ENCODE data around the gene RIMS1. TPM values are rescaled to one million over a fixed set of nuclear protein-coding genes. Genes with fewer than 3 reads are reported as not detected.

The RIMS1 gene
- total and polyA plus RNA-seq, 2 of the 13 experiments (the other 11 are each of a cell fraction or from before 2014, with no cell fraction given), result not detected

- TF ChIP-seq ZNF839 (CRISPR knock-in tag; IDR thresholded peaks at IDR 0.05; ENCODE audit: borderline replicate concordance), result no peak
- TF ChIP-seq SCMH1 (CRISPR knock-in tag; IDR thresholded peaks at IDR 0.05; ENCODE audit: borderline replicate concordance), result no peak
- no peak for TF ChIP-seq ZNF841 (CRISPR knock-in tag; IDR thresholded peaks at IDR 0.05; ENCODE audit: borderline replicate concordance)
- no peak for TF ChIP-seq POLR2A (IDR thresholded peaks at IDR 0.05; ENCODE audit: insufficient read depth in 1 of 2, low read depth in 2 of 2, low read length in 2 of 2)
- TF ChIP-seq KMT2B (CRISPR knock-in tag; IDR thresholded peaks at IDR 0.05), result no peak
- no peak for TF ChIP-seq ZNF230 (CRISPR knock-in tag; IDR thresholded peaks at IDR 0.05)
- no peak for TF ChIP-seq ZNF251 (CRISPR knock-in tag; IDR thresholded peaks at IDR 0.05)
- no peak for TF ChIP-seq ZHX2 (IDR thresholded peaks at IDR 0.05; ENCODE audit: low read depth)
- no peak for TF ChIP-seq ZHX2 (CRISPR knock-in tag; IDR thresholded peaks at IDR 0.05; ENCODE audit: borderline replicate concordance)
- TF ChIP-seq DNMT3B (CRISPR knock-in tag; conservative IDR thresholded peaks at IDR 0.05), result no peak
Measured at GRCh38 chr6:72130327-72130726, 244.0 kb downstream of the RIMS1 start (continued).

All from HepG2 (cell line).